GM19023 (cell line): ENCODE data around the gene ABTB1.
"Not testable (repeated sequence)": the region's sequence is repeated elsewhere in the genome, so short reads cannot be mapped to it uniquely, and the experiment has no call there.

ENCODE experiments used
- ATAC-seq: cut with Tn5 transposase; IDR thresholded peaks from one replicate; pipeline ENCODE4 v1.9.1; 2021; ENCODE audit warnings: mild to moderate bottlenecking, moderate library complexity; ENCODE audit not compliant: unreplicated experiment

ABTB1 gene

DNA sequence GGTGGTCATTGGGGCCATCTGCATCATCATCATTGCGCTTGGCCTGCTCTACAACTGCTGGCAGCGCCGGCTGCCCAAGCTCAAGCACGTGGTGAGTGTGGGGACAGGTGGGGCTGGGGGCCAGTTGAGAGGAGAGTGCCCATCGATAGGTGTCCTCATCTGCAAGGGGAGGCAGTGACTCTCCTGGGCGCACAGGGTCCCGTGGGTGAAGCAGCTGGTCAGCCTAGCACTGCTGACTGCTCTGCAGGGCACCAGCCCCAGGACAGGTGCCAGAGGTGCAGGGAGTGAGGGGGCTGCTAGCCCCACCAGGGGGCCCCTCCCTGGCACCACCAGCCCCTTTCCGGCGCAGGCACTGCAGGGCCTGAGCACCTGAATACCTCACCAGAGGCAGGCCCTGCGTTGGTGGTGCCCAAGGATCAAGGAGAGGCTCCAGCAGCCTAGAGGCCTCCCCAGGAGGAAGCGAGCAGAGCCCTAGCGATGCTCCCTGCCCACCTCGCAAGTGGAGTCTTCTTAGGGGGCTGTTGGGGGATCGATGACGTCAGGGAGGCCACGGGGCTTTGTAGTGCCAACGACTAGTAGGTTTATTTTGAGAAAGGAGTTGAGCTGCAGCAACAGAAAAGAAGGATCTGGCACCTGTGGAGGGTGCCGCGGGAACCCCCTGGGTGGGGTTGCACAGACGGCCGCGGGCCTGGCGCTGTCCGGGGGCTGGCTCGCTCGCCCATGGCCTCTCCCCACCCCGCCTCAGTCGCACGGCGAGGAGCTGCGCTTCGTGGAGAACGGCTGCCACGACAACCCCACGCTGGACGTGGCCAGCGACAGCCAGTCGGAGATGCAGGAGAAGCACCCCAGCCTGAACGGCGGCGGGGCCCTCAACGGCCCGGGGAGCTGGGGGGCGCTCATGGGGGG lies 976 bp upstream of the ABTB1 start:
- peak; percentile 13 for ATAC-seq

DNA sequence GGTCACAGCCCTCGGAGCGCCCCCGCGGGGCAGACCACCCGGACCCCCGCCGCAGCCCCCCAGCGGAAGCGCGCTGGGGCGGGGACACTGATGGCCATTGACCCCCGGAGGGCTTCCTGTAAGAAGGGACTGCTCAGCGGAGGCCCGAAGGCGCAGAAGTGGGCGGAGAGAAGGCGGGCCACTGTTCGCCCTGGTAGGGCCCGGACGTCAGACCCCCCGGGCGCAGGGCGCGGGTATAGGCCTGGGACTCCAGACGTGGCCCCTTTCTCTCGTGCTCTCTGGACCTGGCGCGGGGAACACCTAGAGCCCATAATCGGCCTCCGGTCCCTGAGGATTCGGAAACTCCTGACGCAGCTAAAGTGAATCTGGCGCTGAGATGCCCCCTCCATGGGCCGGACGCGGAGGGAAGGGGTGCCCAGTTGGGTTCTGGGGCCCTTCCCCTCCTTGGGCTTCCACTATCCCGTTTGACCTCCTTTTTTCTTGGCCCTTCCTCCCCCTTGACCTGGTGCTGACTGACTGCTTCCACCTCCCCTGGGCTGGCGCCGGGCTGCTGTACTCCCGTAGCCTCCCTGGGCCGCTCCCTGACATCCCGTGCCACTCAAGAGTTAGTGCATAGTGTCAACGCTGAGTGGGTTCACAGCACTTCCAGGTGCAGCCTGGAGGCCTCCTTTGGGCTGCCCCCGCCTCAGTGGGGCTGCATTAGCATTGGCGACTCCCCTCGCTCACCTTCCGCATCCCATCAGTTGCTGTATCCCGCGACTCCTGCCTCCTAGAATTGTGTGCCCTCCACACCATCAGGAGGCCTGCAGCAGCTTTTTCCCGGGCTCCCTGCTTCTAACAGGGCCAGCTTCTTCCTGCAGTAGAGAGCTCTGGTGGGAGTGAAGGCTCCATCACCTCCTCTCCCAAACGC lies 694 bp downstream of the ABTB1 start:
- peak; percentile 43 for ATAC-seq

DNA sequence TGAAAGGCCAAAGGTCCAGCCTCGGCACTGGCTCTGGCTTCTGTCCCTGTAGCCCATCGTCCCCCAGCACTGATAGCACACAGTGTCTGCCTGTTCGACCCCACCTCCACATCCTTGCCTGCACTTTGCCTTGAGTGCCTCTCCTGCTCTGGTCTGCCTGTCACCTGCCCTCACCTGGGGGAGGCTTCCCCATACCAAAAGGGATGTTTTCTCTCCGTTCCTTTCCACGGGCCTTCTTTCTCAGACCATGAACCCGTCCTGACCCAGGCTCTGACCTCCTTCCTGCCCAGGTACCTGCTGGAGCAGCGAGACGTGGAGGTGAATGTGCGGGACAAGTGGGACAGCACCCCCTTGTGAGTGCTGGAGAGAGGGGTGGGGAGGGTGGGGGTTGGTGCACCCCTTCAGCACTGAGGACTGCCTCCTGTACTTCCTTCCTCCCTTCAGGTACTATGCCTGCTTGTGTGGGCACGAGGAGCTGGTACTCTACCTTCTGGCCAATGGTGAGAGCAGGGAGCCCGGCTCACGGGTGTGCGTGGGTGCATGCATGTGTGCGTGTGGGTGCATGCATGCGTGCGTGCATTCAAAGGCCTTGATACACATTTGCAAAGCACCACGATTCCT lies 1.5 kb downstream of the ABTB1 start:
- no peak for ATAC-seq

DNA sequence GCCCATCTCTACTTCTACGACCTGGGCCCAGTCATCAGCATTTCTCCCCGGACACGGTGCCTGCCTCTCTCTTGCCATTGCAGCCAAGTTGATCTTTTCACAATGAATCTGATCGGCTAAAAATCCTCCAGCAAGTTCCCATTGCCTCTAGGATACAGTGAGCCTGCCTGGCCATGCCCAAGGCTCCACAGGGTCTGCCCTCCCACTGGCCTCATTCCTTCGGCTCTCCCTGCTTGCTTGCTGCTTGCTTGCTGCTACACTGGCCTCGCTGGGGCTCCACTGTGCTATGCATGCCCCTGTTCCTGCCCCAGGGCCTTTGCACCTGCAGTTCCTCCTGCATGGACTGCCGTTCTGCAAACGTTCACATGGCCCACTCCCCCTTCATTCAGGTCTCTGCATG lies 2.0 kb downstream of the ABTB1 start:
- ATAC-seq, result no peak

DNA sequence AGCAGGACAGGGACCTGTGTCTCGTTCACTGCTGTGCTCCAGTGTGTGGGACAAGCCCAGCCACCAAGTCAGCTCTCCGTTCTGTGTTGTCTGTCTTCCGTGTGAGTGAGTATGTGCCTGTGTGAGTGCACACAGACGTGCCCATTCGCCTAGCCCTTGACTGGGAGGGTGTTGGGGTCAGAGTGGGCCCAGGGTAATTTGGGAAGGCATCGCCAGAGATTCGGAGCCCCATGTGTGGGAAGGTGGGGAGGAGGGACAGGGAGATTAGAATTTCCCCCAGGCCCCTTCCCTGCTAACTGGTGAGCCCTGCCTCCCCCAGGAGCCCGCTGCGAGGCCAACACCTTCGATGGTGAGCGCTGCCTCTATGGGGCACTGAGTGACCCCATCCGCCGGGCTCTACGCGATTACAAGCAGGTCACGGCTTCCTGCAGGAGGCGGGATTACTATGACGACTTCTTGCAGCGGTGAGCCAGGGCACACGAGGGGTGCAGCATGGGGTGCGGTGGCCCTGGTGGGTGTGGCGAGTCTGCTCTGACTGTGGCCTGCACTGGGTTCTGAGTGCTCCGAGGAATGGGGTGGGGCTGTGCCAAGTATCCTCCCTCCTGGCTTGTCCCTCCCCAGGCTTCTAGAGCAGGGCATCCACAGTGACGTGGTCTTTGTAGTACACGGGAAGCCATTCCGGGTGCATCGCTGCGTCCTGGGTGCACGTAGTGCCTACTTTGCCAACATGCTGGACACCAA lies 3.1 kb downstream of the ABTB1 start:
- no peak for ATAC-seq

DNA sequence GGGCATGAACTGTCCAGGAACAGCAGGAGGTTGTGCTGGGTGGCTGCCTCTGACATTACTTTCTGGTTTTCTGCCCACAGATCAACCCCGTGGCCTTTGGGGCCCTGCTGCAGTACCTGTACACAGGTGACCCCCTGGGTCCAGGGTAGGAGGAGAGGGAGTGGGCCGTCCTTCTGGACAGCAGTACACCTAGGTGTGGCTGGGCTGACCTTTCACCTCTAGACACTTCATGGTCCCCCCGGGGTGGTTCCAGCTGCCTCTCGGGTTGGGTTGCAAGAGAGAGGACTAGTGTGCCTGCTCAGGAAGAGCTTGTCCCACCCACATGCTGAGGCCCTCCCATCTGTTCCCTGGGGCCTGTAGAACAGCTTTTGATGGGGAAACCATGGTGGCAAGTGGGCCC lies 3.7 kb downstream of the ABTB1 start:
- ATAC-seq, result no peak

DNA sequence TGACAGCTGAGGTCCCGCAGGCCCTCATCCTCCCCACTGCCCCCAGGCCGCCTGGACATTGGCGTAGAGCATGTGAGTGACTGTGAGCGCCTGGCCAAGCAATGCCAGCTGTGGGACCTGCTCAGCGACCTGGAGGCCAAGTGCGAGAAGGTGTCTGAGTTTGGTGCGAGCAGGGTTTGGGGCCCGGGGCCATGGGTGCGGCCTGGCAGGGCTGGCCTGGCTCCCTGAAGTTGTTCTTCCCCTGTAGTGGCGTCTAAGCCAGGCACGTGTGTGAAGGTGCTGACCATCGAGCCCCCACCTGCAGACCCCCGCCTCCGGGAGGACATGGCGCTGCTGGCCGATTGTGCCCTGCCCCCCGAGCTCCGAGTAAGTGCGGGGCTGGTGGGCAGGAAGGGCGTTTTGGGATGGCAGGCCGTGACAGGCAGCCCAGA lies 4.2 kb downstream of the ABTB1 start:
- no peak for ATAC-seq

DNA sequence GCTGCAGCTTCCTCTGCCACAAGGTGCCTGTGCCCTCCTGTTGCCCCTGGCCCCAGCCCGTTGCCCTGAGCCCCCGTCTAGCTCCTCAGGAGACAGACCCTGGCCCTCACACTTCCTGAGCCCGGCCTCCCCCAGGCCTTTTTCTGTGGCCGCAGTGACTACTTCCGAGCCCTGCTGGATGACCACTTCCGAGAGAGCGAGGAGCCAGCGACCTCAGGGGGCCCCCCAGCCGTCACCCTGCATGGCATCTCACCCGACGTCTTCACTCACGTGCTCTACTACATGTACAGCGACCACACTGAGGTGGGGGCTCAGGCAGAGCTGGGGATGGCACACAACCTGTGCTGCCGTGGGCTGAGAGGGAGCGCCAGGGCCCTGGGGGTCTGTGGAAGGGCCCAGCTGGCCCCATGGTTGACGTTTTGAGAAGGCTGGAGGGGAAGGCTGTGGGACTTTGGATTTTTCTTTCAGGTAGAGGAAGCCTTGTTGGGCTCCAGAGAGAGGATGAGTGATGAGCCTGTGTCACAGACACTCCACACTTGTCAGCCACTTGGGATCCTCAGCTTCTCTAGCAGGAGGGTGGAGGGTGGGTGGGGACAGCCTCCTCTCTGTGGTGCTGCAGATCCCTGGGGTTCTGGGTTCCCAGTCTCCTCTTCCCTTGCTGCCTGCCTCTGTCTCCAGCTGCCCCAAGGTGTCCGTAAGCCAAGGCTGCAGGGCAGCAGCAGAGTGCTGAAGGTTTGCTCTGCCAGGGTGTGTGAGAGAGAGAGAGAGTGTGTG lies 5.0 kb downstream of the ABTB1 start:
- ATAC-seq, result no peak

DNA sequence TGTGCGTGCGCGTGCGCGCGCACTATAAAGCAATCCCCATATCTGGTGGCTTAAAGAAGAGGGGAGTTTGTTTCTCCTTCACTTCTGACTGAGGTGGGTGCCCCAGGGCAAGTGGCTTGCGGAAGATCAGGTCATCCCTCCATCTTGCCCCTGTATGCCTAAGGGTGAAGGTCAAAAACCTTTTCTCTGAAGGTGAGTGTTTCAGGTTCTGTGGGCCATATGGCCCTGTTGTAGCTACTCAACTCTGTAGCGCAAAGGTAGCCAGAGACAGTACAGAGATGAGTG lies 5.5 kb downstream of the ABTB1 start:
- no peak for ATAC-seq

DNA sequence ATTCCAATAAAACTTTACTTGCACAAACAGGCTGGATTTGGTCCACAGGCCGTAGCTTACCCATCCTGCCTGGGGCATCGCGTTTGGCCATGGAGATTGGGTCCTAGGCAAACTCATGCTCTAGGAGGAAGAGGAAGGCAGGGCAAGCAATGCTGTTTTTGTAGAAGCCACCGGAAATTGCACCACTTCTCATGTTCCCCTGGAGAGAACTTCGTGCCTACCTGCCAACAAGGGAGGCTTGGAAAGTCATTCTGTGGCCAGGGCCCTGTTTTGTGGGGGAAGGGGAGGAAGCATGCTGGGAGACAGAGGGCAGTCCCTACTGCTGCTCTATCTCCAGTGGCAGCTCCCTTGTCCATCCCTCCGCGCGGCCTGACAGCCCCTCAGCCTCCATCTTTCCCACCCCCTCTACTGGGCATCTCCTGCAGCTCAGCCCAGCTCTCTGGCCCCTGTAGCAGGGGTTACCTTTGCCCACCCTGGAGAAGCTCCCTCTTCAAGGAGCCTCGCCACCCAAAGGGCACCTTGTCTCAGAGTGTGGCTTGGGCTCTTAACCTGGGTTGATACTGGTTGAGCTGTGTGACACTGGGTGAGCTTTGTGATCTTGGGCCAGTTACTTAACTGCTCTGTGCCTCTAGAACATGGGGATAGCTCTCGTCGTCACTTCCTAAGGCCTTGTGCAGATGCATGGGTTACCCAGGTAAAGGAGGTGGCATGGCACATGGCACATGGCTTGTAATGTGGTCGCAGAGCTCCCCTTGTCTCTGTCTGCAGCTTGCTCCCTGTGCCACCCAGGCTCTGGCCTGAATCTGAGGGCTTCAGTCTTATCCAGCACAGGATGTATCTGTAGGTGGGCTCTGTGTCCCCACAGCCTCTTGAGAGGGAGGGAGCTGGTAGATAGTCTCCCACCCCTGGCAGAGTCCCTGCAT lies 6.1 kb downstream of the ABTB1 start:
- no peak for ATAC-seq

DNA sequence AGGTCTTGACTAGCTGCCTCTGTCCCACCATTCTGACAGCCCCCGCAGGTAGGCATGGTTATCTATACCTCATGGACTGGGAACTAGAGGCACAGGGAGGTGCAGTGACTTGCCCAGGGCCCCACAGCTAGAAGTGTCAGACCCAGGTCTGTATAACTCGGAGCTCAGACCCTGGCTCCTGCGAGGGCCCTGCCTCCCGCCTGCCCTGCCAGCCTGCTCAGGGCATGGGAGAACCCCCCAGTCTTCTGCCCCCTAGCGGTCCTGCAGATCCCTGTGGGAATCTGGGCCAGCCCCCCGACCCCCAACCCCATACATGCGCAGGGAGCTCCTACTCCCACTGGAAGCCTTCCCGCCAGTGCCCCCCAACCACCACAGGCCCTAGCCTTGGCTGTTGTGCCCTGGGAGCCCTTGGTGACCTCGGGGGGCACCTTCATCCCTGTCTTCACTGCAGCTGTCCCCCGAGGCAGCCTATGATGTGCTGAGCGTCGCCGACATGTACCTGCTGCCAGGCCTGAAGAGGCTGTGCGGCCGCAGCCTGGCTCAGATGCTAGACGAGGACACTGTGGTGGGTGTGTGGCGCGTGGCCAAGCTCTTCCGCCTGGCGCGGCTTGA lies 6.9 kb downstream of the ABTB1 start:
- no peak for ATAC-seq

DNA sequence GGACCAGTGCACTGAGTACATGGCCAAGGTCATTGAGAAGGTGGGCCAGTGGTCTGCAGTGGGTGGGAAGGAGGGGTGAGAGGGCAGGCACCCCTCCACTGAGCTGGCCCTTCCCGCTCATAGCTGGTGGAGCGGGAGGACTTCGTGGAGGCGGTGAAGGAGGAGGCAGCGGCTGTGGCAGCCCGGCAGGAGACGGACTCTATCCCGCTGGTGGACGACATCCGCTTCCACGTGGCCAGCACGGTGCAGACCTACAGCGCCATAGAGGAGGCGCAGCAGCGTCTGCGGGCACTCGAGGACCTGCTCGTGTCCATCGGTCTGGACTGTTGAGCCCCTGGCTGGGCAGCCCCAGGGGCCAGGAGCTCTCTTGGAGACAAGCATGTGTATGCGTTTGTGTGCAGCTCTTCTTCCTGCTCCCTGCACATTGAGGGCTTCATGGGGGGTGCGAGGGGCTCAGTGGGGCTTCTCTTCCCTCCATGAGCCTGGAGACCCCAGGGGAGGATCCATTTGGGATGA lies 7.5 kb downstream of the ABTB1 start:
- ATAC-seq, result no peak

DNA sequence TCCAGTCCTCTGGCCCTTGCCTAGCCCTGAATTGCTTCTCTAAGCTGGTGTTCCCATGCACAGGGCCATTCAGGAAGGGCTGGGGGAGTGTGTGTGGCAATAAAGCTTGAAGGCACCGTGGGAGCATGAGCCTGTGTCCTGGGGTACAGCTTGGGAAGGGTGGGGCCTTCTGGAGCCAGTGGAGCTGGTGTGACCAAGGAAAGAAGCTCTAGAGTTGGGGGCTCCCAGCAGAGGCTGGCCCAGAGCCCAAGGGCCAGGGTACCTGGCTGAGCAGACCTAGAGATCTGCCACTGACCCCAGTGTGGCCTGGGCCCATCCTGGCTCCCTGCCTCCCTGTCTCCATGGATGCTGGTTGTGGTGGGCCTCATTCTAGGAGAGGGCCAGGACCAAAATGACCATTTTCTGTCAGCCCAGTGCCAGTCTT lies 8.1 kb downstream of the ABTB1 start:
- no peak for ATAC-seq

DNA sequence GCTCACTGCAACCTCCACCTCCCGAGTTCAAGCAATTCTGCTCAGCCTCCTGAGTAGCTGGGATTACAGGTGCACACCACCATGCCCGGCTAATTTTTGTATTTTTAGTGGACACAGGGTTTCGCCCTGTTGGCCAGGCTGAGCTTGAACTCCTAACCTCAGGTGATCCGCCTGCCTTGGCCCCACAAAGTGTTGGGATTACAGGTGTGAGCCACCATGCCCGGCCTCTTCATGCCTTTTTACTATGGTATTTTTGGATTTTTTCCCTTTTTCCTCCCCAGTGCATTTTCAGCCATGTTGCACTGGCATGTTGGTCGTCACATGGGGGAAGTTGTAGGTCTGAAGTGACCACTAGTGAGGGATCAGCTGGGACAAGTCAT lies 9.4 kb downstream of the ABTB1 start:
- not testable (repeated sequence) for ATAC-seq

DNA sequence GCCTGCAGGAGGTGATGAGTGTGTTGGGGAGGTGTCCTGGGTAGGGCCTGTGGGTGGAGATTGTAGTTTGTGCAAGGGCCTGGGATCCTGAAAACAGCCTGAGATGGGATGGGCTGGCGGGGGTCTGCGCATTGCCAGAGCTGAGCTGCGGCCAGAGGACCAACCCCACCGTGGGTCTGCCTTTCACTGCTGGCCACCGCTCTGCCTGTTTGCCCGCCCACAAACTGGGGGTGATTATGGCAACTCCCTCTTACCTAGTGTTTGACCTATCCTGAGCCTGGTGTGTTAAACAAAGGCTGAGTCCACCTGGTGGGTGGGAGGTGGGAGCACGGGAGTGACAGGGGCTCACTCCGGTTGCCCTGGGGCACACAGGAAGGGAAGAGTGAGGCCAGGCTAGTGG lies 9.8 kb downstream of the ABTB1 start:
- no peak for ATAC-seq

DNA sequence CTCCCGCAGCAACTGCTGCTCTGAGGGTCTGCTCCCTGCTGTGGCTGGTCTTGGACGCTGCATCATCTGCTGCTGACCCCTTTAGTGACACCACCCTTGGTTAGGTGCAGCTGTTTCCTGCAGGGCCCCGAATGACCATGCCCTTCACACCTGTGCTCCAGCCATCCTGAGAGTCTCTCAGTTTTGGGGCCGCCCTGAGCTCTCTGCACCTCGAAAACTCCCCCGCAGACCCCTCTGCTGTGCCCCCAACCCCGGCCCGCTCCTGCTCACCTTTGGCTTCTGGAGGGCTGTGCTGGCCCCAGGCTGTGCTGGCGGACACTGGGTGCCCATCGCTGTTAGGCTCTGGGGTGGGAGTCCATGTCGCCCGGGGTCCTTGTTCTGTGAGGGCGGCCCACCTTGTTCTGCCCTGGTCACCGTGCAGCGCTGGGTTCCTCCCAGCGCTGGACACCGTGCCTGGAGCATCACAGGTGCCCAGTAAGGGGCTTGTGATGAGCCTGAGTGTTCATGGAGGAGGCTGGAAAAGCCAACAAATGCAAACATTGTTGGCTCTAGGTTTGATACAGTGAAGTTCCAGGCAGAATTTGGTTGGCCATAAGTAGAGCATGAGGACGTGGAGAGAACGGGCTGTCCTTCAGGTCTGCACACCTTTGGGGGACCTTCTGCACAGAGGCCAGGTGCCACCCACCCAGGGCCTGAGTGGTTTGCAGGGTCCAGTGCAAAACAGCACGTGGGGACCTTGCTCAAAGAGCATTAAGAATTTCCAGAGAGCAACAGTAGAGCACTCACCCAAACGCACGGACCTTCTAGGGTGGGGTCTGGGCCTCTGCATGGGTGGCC lies 12.3 kb downstream of the ABTB1 start:
- no peak for ATAC-seq

DNA sequence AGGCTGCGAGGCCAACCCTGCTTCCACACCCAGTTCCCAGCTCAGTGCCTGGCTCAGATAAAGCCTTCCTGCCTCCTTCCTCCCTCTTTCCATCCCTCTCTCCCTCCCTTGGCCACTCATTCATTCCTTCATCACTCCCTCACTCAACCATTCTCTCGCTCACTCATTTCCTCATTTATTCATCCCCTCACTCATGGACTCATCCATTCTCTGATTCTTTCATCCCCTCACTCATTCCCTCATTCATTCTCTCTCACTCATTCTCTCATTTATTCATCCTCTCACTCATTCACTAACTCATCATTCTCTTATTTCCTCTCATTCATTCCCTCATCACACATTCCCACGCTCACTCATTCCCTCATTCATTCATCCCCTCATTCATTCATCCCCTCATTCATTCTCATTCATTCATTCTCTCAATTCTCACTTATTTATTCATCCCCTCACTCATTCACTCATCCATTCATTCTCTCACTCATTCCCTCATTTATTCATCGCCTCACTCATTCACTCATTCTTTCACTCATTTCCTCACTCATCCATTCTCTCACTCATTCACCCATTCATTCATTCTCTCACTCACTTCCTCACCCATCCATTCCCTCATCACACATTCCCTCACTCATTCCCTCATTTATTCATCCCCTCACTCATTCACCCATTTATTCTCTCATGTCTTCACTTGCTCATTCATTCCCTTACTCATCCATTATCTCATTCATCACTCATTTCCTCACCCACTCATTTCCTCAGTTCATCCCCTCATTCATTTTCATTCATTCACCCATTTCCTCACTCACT lies 13.2 kb downstream of the ABTB1 start:
- ATAC-seq, result no peak
